ENCODE results near the gene CLIC4. TPM values are rescaled to one million over a fixed set of nuclear protein-coding genes. Genes with fewer than 3 reads are reported as not detected.

CLIC4 gene
- total RNA-seq, 1 donor from 2014 or later = 121 TPM

GRCh38 chr1:24743404-24744211 lies 1.6 kb upstream of the CLIC4 start:
- H3K4me1 Mint-ChIP-seq (ENCODE audit: low read depth, unreplicated experiment) = peaks cover 20% of the 10 kb centered on the region
- H3K4me3 Mint-ChIP-seq (ENCODE audit: unreplicated experiment) = peak overlapping the region; percentile 66
- peak overlapping the region; percentile 83 for H3K27ac Mint-ChIP-seq (ENCODE audit: unreplicated experiment)
- DNase-seq = no peak
- peaks cover 5% of the 10 kb centered on the region for H3K9me3 Mint-ChIP-seq (ENCODE audit: unreplicated experiment)
- no peaks in the 10 kb centered on the region for H3K36me3 Mint-ChIP-seq (ENCODE audit: unreplicated experiment)
- TF ChIP-seq CTCF (IDR thresholded peaks at IDR 0.05; ENCODE audit: partially characterized antibody, unreplicated experiment) = no peak
- H3K27me3 Mint-ChIP-seq (ENCODE audit: unreplicated experiment) = peaks cover 7% of the 10 kb centered on the region

- Mint-ChIP-seq H3K4me3 (ENCODE audit: unreplicated experiment) (peak overlapping the region; percentile 90), H3K9me3 (ENCODE audit: unreplicated experiment) (peaks cover 5% of the 10 kb centered on the region), H3K4me1 (ENCODE audit: low read depth, unreplicated experiment) (peaks cover 27% of the 10 kb centered on the region), H3K27me3 (ENCODE audit: unreplicated experiment) (peaks cover 8% of the 10 kb centered on the region), H3K27ac (ENCODE audit: unreplicated experiment) (peak overlapping the region; percentile 91), H3K36me3 (ENCODE audit: unreplicated experiment) (no peaks in the 10 kb centered on the region)
- no peak for TF ChIP-seq CTCF (IDR thresholded peaks at IDR 0.05; ENCODE audit: partially characterized antibody, unreplicated experiment)
- peak; percentile 34 for DNase-seq
Observed at GRCh38 chr1:24745711-24746413, 615 bp downstream of the CLIC4 start.

- Mint-ChIP-seq H3K27me3 (ENCODE audit: unreplicated experiment) (peaks cover 8% of the 10 kb centered on the region), H3K36me3 (ENCODE audit: unreplicated experiment) (no peaks in the 10 kb centered on the region), H3K27ac (ENCODE audit: unreplicated experiment) (no peak overlapping the region), H3K9me3 (ENCODE audit: unreplicated experiment) (peaks cover 5% of the 10 kb centered on the region), H3K4me1 (ENCODE audit: low read depth, unreplicated experiment) (peaks cover 25% of the 10 kb centered on the region), H3K4me3 (ENCODE audit: unreplicated experiment) (peak overlapping the region; percentile 90)
- DNase-seq = no peak
- no peak for TF ChIP-seq CTCF (IDR thresholded peaks at IDR 0.05; ENCODE audit: partially characterized antibody, unreplicated experiment)
Observed at GRCh38 chr1:24748191-24749121, 3.2 kb downstream of the CLIC4 start.

GRCh38 chr1:24749252-24749651 lies 4.0 kb downstream of the CLIC4 start:
- Mint-ChIP-seq H3K36me3 (ENCODE audit: unreplicated experiment) (no peaks in the 10 kb centered on the region), H3K4me3 (ENCODE audit: unreplicated experiment) (peak overlapping the region; percentile 76), H3K9me3 (ENCODE audit: unreplicated experiment) (peaks cover 3% of the 10 kb centered on the region), H3K4me1 (ENCODE audit: low read depth, unreplicated experiment) (peaks cover 22% of the 10 kb centered on the region), H3K27ac (ENCODE audit: unreplicated experiment) (peak overlapping the region; percentile 22), H3K27me3 (ENCODE audit: unreplicated experiment) (peaks cover 6% of the 10 kb centered on the region)
- no peak for DNase-seq
- TF ChIP-seq CTCF (IDR thresholded peaks at IDR 0.05; ENCODE audit: partially characterized antibody, unreplicated experiment) = no peak

Measured in glutamatergic neuron (in vitro differentiated cells).